ENCODE data around the gene ARID1A. TPM values are rescaled to one million over a fixed set of nuclear protein-coding genes. Genes with fewer than 3 reads are reported as not detected.

ARID1A gene
- total and polyA plus RNA-seq, 2 experiments from 2014 or later: 50.0 to 104 TPM

- no peaks in the 10 kb centered on the region for H3K9me2 ChIP-seq (ENCODE audit: insufficient read depth)
- no peaks in the 10 kb centered on the region; the same call in 1 of the 3 replicates for H3K9me3 Mint-ChIP-seq
- peak overlapping the region; percentile 97 for H3K4me2 ChIP-seq
- H3K4me3 Mint-ChIP-seq: peak overlapping the region; percentile 94
- peaks cover 9% of the 10 kb centered on the region for H3K36me3 Mint-ChIP-seq (ENCODE audit: low read depth)
- H4K20me1 ChIP-seq (replicated peaks; ENCODE audit: insufficient read depth): no peaks in the 10 kb centered on the region; the same call in none of the 2 replicates
- peaks cover 37% of the 10 kb centered on the region for H3K4me1 ChIP-seq (ENCODE audit: insufficient read depth)
- TF ChIP-seq NANOG (IDR thresholded peaks at IDR 0.05; ENCODE audit: borderline replicate concordance): no peak
- TF ChIP-seq POLR2AphosphoS5 (IDR thresholded peaks at IDR 0.05; ENCODE audit: low read depth): peak; percentile 59
- H2AFZ ChIP-seq: peak overlapping the region; percentile 89
- H3K4me1 Mint-ChIP-seq: peaks cover 53% of the 10 kb centered on the region
- peak; percentile 47 for ATAC-seq
- H3K79me2 ChIP-seq (replicated peaks; ENCODE audit: insufficient read depth): no peaks in the 10 kb centered on the region
- H3K36me3 ChIP-seq (ENCODE audit: insufficient read depth): no peaks in the 10 kb centered on the region
- DNase-seq (ENCODE audit: low spot score): peak; percentile 69
- H3F3A ChIP-seq (replicated peaks; ENCODE audit: low read depth): peaks cover 16% of the 10 kb centered on the region
- H3K27ac Mint-ChIP-seq: peak overlapping the region; percentile 98
- H3K27me3 Mint-ChIP-seq (ENCODE audit: insufficient read depth, low read depth, poor library complexity): peaks cover 14% of the 10 kb centered on the region
- no peaks in the 10 kb centered on the region for H3K27me3 ChIP-seq (ENCODE audit: insufficient read depth)
- peak overlapping the region; percentile 93 for H3K27ac ChIP-seq (ENCODE audit: low read depth)
- H3K4me3 ChIP-seq: peak overlapping the region; percentile 99
These were observed 90.9 kb downstream of the ARID1A start for GRCh38 chr1:26786437-26787380.

DNA sequence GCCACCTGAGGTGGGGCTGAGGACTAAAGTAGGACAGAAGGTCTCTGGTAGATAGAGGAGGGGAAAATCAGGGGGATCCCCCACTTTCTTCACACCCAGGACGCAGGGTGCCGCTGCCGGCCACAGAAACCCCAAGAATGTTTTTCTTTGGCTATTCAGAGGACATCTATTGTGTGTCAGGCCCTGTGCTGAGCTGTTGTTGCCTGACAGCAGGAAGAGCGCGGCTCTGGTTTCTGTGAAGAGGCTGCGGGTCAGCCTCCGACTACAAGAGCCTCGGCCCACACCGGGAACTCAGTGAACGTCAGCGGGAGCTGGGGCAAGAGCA is 91.5 kb downstream of the ARID1A start:
- Histone ChIP-seq H3F3A (replicated peaks; ENCODE audit: low read depth) (peaks cover 16% of the 10 kb centered on the region), H3K4me2 (peak overlapping the region; percentile 97), H3K4me1 (ENCODE audit: insufficient read depth) (peaks cover 37% of the 10 kb centered on the region), H3K27me3 (ENCODE audit: insufficient read depth) (no peaks in the 10 kb centered on the region), H2AFZ (peak overlapping the region; percentile 89), H3K36me3 (ENCODE audit: insufficient read depth) (no peaks in the 10 kb centered on the region), H4K20me1 (replicated peaks; ENCODE audit: insufficient read depth) (no peaks in the 10 kb centered on the region; the same call in none of the 2 replicates), H3K27ac (ENCODE audit: low read depth) (peak overlapping the region; percentile 93), H3K79me2 (replicated peaks; ENCODE audit: insufficient read depth) (no peaks in the 10 kb centered on the region), H3K9me2 (ENCODE audit: insufficient read depth) (no peaks in the 10 kb centered on the region), H3K4me3 (peak overlapping the region; percentile 99)
- H3K36me3 Mint-ChIP-seq (ENCODE audit: low read depth): peaks cover 5% of the 10 kb centered on the region
- peak; percentile 48 for ATAC-seq
- H3K27ac Mint-ChIP-seq: peak overlapping the region; percentile 98
- no peaks in the 10 kb centered on the region; the same call in 1 of the 3 replicates for H3K9me3 Mint-ChIP-seq
- DNase-seq (ENCODE audit: low spot score): no peak
- H3K4me3 Mint-ChIP-seq: peak overlapping the region; percentile 94
- peaks cover 14% of the 10 kb centered on the region for H3K27me3 Mint-ChIP-seq (ENCODE audit: insufficient read depth, low read depth, poor library complexity)
- peaks cover 51% of the 10 kb centered on the region for H3K4me1 Mint-ChIP-seq
- TF ChIP-seq, protein P1, sequence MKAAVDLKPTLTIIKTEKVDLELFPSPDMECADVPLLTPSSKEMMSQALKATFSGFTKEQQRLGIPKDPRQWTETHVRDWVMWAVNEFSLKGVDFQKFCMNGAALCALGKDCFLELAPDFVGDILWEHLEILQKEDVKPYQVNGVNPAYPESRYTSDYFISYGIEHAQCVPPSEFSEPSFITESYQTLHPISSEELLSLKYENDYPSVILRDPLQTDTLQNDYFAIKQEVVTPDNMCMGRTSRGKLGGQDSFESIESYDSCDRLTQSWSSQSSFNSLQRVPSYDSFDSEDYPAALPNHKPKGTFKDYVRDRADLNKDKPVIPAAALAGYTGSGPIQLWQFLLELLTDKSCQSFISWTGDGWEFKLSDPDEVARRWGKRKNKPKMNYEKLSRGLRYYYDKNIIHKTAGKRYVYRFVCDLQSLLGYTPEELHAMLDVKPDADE (IDR thresholded peaks at IDR 0.05): no peak
- TF ChIP-seq CTCF (conservative IDR thresholded peaks at IDR 0.05; ENCODE audit: low read depth in 2 of 2) (no peak), ZNF114 (CRISPR knock-in tag; IDR thresholded peaks at IDR 0.05) (no peak), EZH2 (IDR thresholded peaks at IDR 0.05; ENCODE audit: low read depth, unreplicated experiment) (no peak), JUNB (IDR thresholded peaks at IDR 0.05; ENCODE audit: unreplicated experiment) (no peak), EZH2phosphoT487 (IDR thresholded peaks at IDR 0.05; ENCODE audit: unreplicated experiment) (no peak), STAT1 (IDR thresholded peaks at IDR 0.05; ENCODE audit: unreplicated experiment) (no peak), POLR2AphosphoS5 (IDR thresholded peaks at IDR 0.05; ENCODE audit: low read depth) (no peak; the same call in 1 of the 2 replicates), ZNF331 (CRISPR knock-in tag; IDR thresholded peaks at IDR 0.05; ENCODE audit: low read depth) (no peak), NANOG (IDR thresholded peaks at IDR 0.05; ENCODE audit: borderline replicate concordance) (no peak), ZNF462 (CRISPR knock-in tag; IDR thresholded peaks at IDR 0.05) (no peak), CREB1 (CRISPR knock-in tag; IDR thresholded peaks at IDR 0.05; ENCODE audit: low read depth) (no peak; the same call in 1 of the 2 replicates)

Data from GM23338 (cell line).